ENCODE measurements around the gene SLCO3A1.

The SLCO3A1 gene

GRCh38 chr15:91833056-91833455 lies 20.5 kb upstream of the SLCO3A1 start:
- no peak for DNase-seq (ENCODE audit: extremely low read depth, low read depth)
- no peak for TF ChIP-seq CTCF (IDR thresholded peaks at IDR 0.05; ENCODE audit: low read depth, low read length)

GRCh38 chr15:91839867-91840266 lies 13.6 kb upstream of the SLCO3A1 start:
- no peak for TF ChIP-seq CTCF (IDR thresholded peaks at IDR 0.05; ENCODE audit: low read depth, low read length)
- no peak for DNase-seq (ENCODE audit: extremely low read depth, low read depth)

- TF ChIP-seq CTCF (IDR thresholded peaks at IDR 0.05; ENCODE audit: low read depth, low read length), result no peak
- DNase-seq (ENCODE audit: extremely low read depth, low read depth), result no peak
These were observed 11.6 kb upstream of the SLCO3A1 start for GRCh38 chr15:91841861-91842260.

GRCh38 chr15:91844341-91844740 lies 9.2 kb upstream of the SLCO3A1 start:
- DNase-seq (ENCODE audit: extremely low read depth, low read depth), result no peak
- TF ChIP-seq CTCF (IDR thresholded peaks at IDR 0.05; ENCODE audit: low read depth, low read length), result no peak

- no peak for DNase-seq (ENCODE audit: extremely low read depth, low read depth)
- TF ChIP-seq CTCF (IDR thresholded peaks at IDR 0.05; ENCODE audit: low read depth, low read length), result no peak
These were observed 8.6 kb upstream of the SLCO3A1 start for GRCh38 chr15:91844928-91845327.

GRCh38 chr15:91845720-91846119 lies 7.8 kb upstream of the SLCO3A1 start:
- DNase-seq (ENCODE audit: extremely low read depth, low read depth), result no peak
- TF ChIP-seq CTCF (IDR thresholded peaks at IDR 0.05; ENCODE audit: low read depth, low read length), result no peak

GRCh38 chr15:91849180-91849579 lies 4.3 kb upstream of the SLCO3A1 start:
- TF ChIP-seq CTCF (IDR thresholded peaks at IDR 0.05; ENCODE audit: low read depth, low read length), result no peak
- no peak for DNase-seq (ENCODE audit: extremely low read depth, low read depth)

Data from AG09319 (cell line).